Measurements from ENCODE around the gene MVD. TPM values are rescaled to one million over a fixed set of nuclear protein-coding genes. Genes with fewer than 3 reads are reported as not detected.
A peak's percentile ranks its signal among the peaks of the same experiment; 100 is the strongest.

Gene MVD
- total and polyA plus RNA-seq, 4 donors, result 21.7 to 99.2 (median 74.7) TPM

GRCh38 chr16:88687254-88687576, 24.3 kb upstream of the MVD start (continued):
- TF ChIP-seq FOXA1 (IDR thresholded peaks at IDR 0.05) (no peak), CTCF (IDR thresholded peaks at IDR 0.05; ENCODE audit: low read depth, low read length, missing input control) (no peak), SP1 (IDR thresholded peaks at IDR 0.05) (no peak)

- Histone ChIP-seq H3K36me3 (ENCODE audit: control insufficient read depth in 4 of 4, insufficient read depth in 3 of 4, low read depth in 1 of 4, low read length in 3 of 4) (no peaks in the 10 kb centered on the region), H3K4me3 (ENCODE audit: low read depth in 1 of 3, low read length in 3 of 3) (peak within 1 kb of the TSS; percentile 33 to 62 (median 60)), H3K9me3 (ENCODE audit: control insufficient read depth in 4 of 4, low read length in 3 of 4) (no peaks in the 10 kb centered on the region), H3K27me3 (ENCODE audit: control insufficient read depth in 4 of 4, insufficient read depth in 4 of 4, low read length in 3 of 4) (no peaks in the 10 kb centered on the region), H3K9ac (ENCODE audit: low read depth in 1 of 2, low read length in 2 of 2) (no peak within 1 kb of the TSS), H3K4me1 (ENCODE audit: control insufficient read depth in 4 of 4, insufficient read depth in 4 of 4, low read length in 3 of 4) (peaks cover 7 to 27% (median 20%) of the 10 kb centered on the region in 4 donors), H3K27ac (ENCODE audit: low read depth in 1 of 2, low read length in 2 of 2) (peak within 1 kb of the TSS in 1 of 2 donors; percentile 69)
- peak; percentile 83 for DNase-seq (ENCODE audit: low spot score)
- TF ChIP-seq SP1 (IDR thresholded peaks at IDR 0.05), result peak; percentile 25
- TF ChIP-seq RXRA (IDR thresholded peaks at IDR 0.05), result no peak
- 8% methylated on average over 65 of the region's 65 CpGs for WGBS
Measured at GRCh38 chr16:88686439-88687253, 23.8 kb upstream of the MVD start, which contains the start of gene SNAI3. TSS of gene SNAI3 (minus strand) at chr16:88686507. CDS start at chr16:88686406, 101 bp downstream.

- no peak for DNase-seq (ENCODE audit: low spot score)
- TF ChIP-seq TAF1 (conservative IDR thresholded peaks at IDR 0.05) (no peak), FOXA1 (IDR thresholded peaks at IDR 0.05) (no peak), JUND (IDR thresholded peaks at IDR 0.05) (no peak), NR2F2 (IDR thresholded peaks at IDR 0.05) (no peak), REST (IDR thresholded peaks at IDR 0.05) (no peak), RAD21 (IDR thresholded peaks at IDR 0.05) (no peak), MAX (IDR thresholded peaks at IDR 0.05) (no peak), EGR1 (IDR thresholded peaks at IDR 0.05; ENCODE audit: low read depth in 2 of 2) (no peak), YY1 (IDR thresholded peaks at IDR 0.05) (no peak), HNF4G (IDR thresholded peaks at IDR 0.05) (no peak), RXRA (IDR thresholded peaks at IDR 0.05) (no peak), GABPA (IDR thresholded peaks at IDR 0.05 in 1 of 2, conservative IDR thresholded peaks at IDR 0.05 in 1 of 2) (no peak), SP1 (IDR thresholded peaks at IDR 0.05) (no peak), ZBTB33 (IDR thresholded peaks at IDR 0.05) (no peak), ATF3 (IDR thresholded peaks at IDR 0.05) (no peak)
Measured at GRCh38 chr16:88686062-88686438, 23.2 kb upstream of the MVD start.

More at GRCh38 chr16:88686062-88686438, 23.2 kb upstream of the MVD start:
- Histone ChIP-seq H3K27me3 (ENCODE audit: control insufficient read depth in 4 of 4, insufficient read depth in 4 of 4, low read length in 3 of 4) (no peaks in the 10 kb centered on the region), H3K27ac (ENCODE audit: low read depth in 1 of 2, low read length in 2 of 2) (peak overlapping the region in 1 of 2 donors; percentile 40), H3K9ac (ENCODE audit: low read depth in 1 of 2, low read length in 2 of 2) (no peak overlapping the region), H3K36me3 (ENCODE audit: control insufficient read depth in 4 of 4, insufficient read depth in 3 of 4, low read depth in 1 of 4, low read length in 3 of 4) (no peaks in the 10 kb centered on the region), H3K9me3 (ENCODE audit: control insufficient read depth in 4 of 4, low read length in 3 of 4) (no peaks in the 10 kb centered on the region), H3K4me3 (ENCODE audit: low read depth in 1 of 3, low read length in 3 of 3) (peak overlapping the region; percentile 33 to 62 (median 60)), H3K4me1 (ENCODE audit: control insufficient read depth in 4 of 4, insufficient read depth in 4 of 4, low read length in 3 of 4) (peaks cover 7 to 30% (median 21%) of the 10 kb centered on the region in 4 donors)
- under 1% methylated on average over 25 of the region's 25 CpGs for WGBS

Data from liver (tissue), 9 donors.